CD14-positive monocyte (primary cell): ENCODE data around the gene PCTP. TPM values are rescaled to one million over a fixed set of nuclear protein-coding genes. Genes with fewer than 3 reads are reported as not detected.

ENCODE experiments used
- DNase-seq, 3 donors: peaks; one replicate each; pipeline ENCODE4 v3.0.0-alpha.2; 2011 to 2022
- H2AFZ ChIP-seq: 2 replicates; pipeline ENCODE4 v1.6.0; 2012; ENCODE audit warnings: mild to moderate bottlenecking, low read depth, low read length, inconsistent platforms; ENCODE audit not compliant: insufficient read depth, poor library complexity, severe bottlenecking
- H3K27ac ChIP-seq, 2 donors: 1 replicate in 1 of 2; 2 replicates in 1 of 2; pipeline ENCODE4 v1.5.1; 2012 to 2013; ENCODE audit warnings: low read length in 2 of 2, control low read depth in 1 of 2, inconsistent platforms in 1 of 2, low read depth in 1 of 2, mild to moderate bottlenecking in 1 of 2
- H3K27me3 ChIP-seq, 2 donors: one replicate each; pipeline versions ENCODE4 v1.6.0 to v1.6.1; 2011 to 2013; ENCODE audit warnings: low read length in 2 of 2; ENCODE audit not compliant: control insufficient read depth in 2 of 2, insufficient read depth in 2 of 2
- H3K36me3 ChIP-seq, 2 donors: replicated peaks in 1 of 2; 1 replicate in 1 of 2; 2 replicates in 1 of 2; pipeline versions ENCODE4 v1.5.1 to v1.6.1; 2012 to 2013; ENCODE audit warnings: low read length in 2 of 2, control low read depth in 1 of 2, inconsistent platforms in 1 of 2, mild to moderate bottlenecking in 1 of 2; ENCODE audit not compliant: insufficient read depth in 2 of 2, control insufficient read depth in 1 of 2
- H3K4me1 ChIP-seq, 2 donors: 1 replicate in 1 of 2; 2 replicates in 1 of 2; pipeline versions ENCODE4 v1.5.1 to v1.6.1; 2012 to 2013; ENCODE audit warnings: low read length in 2 of 2, control low read depth in 1 of 2, inconsistent platforms in 1 of 2, mild to moderate bottlenecking in 1 of 2, moderate library complexity in 1 of 2; ENCODE audit not compliant: insufficient read depth in 2 of 2, control insufficient read depth in 1 of 2
- H3K4me2 ChIP-seq: replicated peaks from 2 replicates; pipeline ENCODE3; 2012; ENCODE audit warnings: low read length, moderate library complexity, mild to moderate bottlenecking; ENCODE audit not compliant: poor library complexity, severe bottlenecking; ENCODE audit errors: extremely low read depth
- H3K4me3 ChIP-seq, 3 experiments: fragments of 200-600 bp in 1 of 3; sonication (generic) in 1 of 3; replicated peaks in 1 of 3; 1 replicate in 2 of 3; 2 replicates in 1 of 3; pipeline ENCODE4 v1.5.1; 2011 to 2013; ENCODE audit warnings: low read length in 3 of 3, mild to moderate bottlenecking in 3 of 3, control low read depth in 2 of 3, low read depth in 2 of 3, inconsistent platforms in 1 of 3, moderate library complexity in 1 of 3
- H3K79me2 ChIP-seq: 2 replicates; pipeline ENCODE4 v1.6.0; 2012; ENCODE audit warnings: mild to moderate bottlenecking, control low read depth, inconsistent platforms, low read length, moderate library complexity; ENCODE audit not compliant: insufficient read depth
- H3K9ac ChIP-seq: 2 replicates; pipeline ENCODE4 v1.6.0; 2017; ENCODE audit warnings: low read length, mild to moderate bottlenecking; ENCODE audit not compliant: insufficient read depth, poor library complexity, severe bottlenecking
- H3K9me3 ChIP-seq, 2 donors: replicated peaks in 1 of 2; 1 replicate in 1 of 2; 2 replicates in 1 of 2; pipeline versions ENCODE4 v1.5.1 to v1.6.1; 2012 to 2013; ENCODE audit warnings: low read length in 2 of 2, control low read depth in 1 of 2; ENCODE audit not compliant: control insufficient read depth in 1 of 2, insufficient read depth in 1 of 2
- H4K20me1 ChIP-seq: 2 replicates; pipeline ENCODE4 v1.6.0; 2012; ENCODE audit warnings: mild to moderate bottlenecking, low read length, control low read depth, moderate library complexity; ENCODE audit not compliant: insufficient read depth
- H3K27ac Mint-ChIP-seq, 7 donors: one replicate each; pipeline ENCODE4 v1.8.0; 2020; ENCODE audit warnings: mild to moderate bottlenecking in 7 of 7, mixed read lengths in 7 of 7, moderate library complexity in 6 of 7, inconsistent platforms in 2 of 7
- H3K27me3 Mint-ChIP-seq, 3 donors: one replicate each; pipeline ENCODE4 v1.8.0; 2021 to 2022; ENCODE audit warnings: low read depth in 3 of 3, mild to moderate bottlenecking in 3 of 3, mixed read lengths in 3 of 3, moderate library complexity in 3 of 3, inconsistent platforms in 1 of 3
- H3K36me3 Mint-ChIP-seq, 2 donors: one replicate each; pipeline ENCODE4 v1.8.0; 2020; ENCODE audit warnings: mixed read lengths in 2 of 2, inconsistent platforms in 1 of 2, mild to moderate bottlenecking in 1 of 2
- H3K4me1 Mint-ChIP-seq: one replicate; pipeline ENCODE4 v1.8.0; 2020; ENCODE audit warnings: mild to moderate bottlenecking, mixed read lengths
- H3K4me3 Mint-ChIP-seq, 2 donors: one replicate each; pipeline ENCODE4 v1.8.0; 2020; ENCODE audit warnings: mild to moderate bottlenecking in 2 of 2, mixed read lengths in 2 of 2, moderate library complexity in 1 of 2
- H3K9me3 Mint-ChIP-seq, 7 donors: one replicate each; pipeline ENCODE4 v1.8.0; 2020 to 2022; ENCODE audit warnings: mixed read lengths in 7 of 7, mild to moderate bottlenecking in 6 of 7, moderate library complexity in 6 of 7, inconsistent platforms in 2 of 7
- WGBS: methylation state at CpG from one replicate; pipeline ENCODE4 v1.1.5; 2013; ENCODE audit warnings: missing lambda C conversion rate; ENCODE audit not compliant: insufficient coverage; 5-methylcytosine and 5-hydroxymethylcytosine counted together
- intact Hi-C, 2 donors: fragments of 100-400 bp; cut with micrococcal nuclease; formaldehyde crosslinking; loops; one replicate each; pipeline versions ENCODE4 v1.15.0 to v1.15.1; 2023
- polyA plus RNA-seq, 3 donors: library from polyadenylated mRNA; depleted of rRNA in 1 of 3; unstranded in 2 of 3; stranded (reverse) in 1 of 3; fragments of 300-500 nt in 2 of 3; fragments of >200 nt in 1 of 3; fragmentation: Illumina TruSeq in 2 of 3; gene quantifications; 1 replicate in 2 of 3; 2 replicates in 1 of 3; pipeline ENCODE4 v1.2.3, GENCODE V29; 2012 to 2021
- TF ChIP-seq, protein P1 (sequence below): fragments of 200-600 bp; IDR thresholded peaks from one replicate; pipeline ENCODE4 v1.8.0; 2022; ENCODE audit warnings: antibody characterized with exemption, mild to moderate bottlenecking

Gene PCTP
- polyA plus RNA-seq, 3 donors, result 16.5 to 54.2 (median 35.4) TPM

DNA sequence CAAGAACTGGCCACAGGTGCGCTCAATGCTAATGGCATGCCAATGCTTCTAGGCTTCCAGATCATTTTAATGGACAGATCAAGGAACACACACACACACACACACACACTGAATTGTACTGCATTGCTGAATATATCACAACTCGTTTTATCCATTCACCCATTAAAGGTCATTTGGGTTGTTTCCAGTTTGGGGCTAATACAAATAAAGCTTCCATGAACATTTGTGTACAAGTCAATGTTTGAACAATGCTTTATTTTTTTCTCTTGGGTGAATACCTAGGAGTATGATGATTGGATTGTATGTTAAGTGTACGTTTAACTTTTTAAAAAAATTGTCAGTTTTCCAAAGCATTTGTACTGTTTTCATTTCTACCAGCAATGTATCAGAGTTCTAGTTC, 3.6 kb upstream of the PCTP start:
- H2AFZ ChIP-seq, result no peak overlapping the region
- peaks cover 2 to 5% (median 4%) of the 10 kb centered on the region in 3 donors for H3K27me3 Mint-ChIP-seq
- WGBS, result 100% methylated on average over 1 of the region's 3 CpGs
- H3K27ac Mint-ChIP-seq, result no peak overlapping the region
- peaks cover 20% of the 10 kb centered on the region for H3K4me1 Mint-ChIP-seq
- H3K27me3 ChIP-seq, result no peaks in the 10 kb centered on the region
- H3K9ac ChIP-seq, result no peak overlapping the region
- H4K20me1 ChIP-seq, result no peaks in the 10 kb centered on the region
- TF ChIP-seq, protein P1, sequence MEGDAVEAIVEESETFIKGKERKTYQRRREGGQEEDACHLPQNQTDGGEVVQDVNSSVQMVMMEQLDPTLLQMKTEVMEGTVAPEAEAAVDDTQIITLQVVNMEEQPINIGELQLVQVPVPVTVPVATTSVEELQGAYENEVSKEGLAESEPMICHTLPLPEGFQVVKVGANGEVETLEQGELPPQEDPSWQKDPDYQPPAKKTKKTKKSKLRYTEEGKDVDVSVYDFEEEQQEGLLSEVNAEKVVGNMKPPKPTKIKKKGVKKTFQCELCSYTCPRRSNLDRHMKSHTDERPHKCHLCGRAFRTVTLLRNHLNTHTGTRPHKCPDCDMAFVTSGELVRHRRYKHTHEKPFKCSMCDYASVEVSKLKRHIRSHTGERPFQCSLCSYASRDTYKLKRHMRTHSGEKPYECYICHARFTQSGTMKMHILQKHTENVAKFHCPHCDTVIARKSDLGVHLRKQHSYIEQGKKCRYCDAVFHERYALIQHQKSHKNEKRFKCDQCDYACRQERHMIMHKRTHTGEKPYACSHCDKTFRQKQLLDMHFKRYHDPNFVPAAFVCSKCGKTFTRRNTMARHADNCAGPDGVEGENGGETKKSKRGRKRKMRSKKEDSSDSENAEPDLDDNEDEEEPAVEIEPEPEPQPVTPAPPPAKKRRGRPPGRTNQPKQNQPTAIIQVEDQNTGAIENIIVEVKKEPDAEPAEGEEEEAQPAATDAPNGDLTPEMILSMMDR, result no peak
- H3K36me3 Mint-ChIP-seq, result no peaks in the 10 kb centered on the region
- intact Hi-C loops, result no loop called here
- H3K9me3 Mint-ChIP-seq, result no peaks in the 10 kb centered on the region
- H3K4me2 ChIP-seq, result no peak overlapping the region
- peaks cover 11 to 12% of the 10 kb centered on the region in 2 donors for H3K4me1 ChIP-seq
- H3K4me3 ChIP-seq, result no peak overlapping the region
- no peak overlapping the region for H3K4me3 Mint-ChIP-seq
- no peak for DNase-seq
- no peaks in the 10 kb centered on the region for H3K9me3 ChIP-seq
- peaks cover 8% of the 10 kb centered on the region for H3K79me2 ChIP-seq
- H3K27ac ChIP-seq, result no peak overlapping the region
- H3K36me3 ChIP-seq, result no peaks in the 10 kb centered on the region

DNA sequence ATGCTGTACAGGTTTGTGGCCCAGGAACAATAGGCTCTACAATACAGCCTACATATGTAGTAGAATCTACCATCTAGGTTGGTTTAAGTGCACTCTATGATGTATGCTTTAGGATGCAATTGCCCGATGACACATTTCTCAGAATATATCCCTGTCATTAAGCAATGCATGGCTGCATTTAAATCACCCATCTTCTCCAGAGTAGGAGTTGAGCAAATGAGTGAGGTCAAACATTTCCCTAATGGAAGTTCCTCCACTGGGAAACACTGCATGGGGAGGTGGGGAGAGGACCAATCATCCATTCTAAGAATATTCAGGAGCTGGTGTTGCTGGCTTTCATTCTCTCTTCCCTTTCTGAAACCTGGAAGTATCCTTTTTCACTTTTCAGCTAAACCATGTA, 2.0 kb upstream of the PCTP start:
- Mint-ChIP-seq H3K27ac (no peak overlapping the region), H3K9me3 (no peaks in the 10 kb centered on the region), H3K36me3 (peaks cover 5 to 8% of the 10 kb centered on the region in 2 donors), H3K27me3 (peaks cover 2 to 5% (median 4%) of the 10 kb centered on the region in 3 donors), H3K4me1 (peaks cover 20% of the 10 kb centered on the region), H3K4me3 (no peak overlapping the region)
- H3K36me3 ChIP-seq, result peaks cover 0 to 6% of the 10 kb centered on the region in 2 donors
- peaks cover 11 to 17% of the 10 kb centered on the region in 2 donors for H3K4me1 ChIP-seq
- intact Hi-C loops, result no loop called here
- WGBS, result no CpG with 5 or more reads among the region's 1 CpG
- no peaks in the 10 kb centered on the region for H4K20me1 ChIP-seq
- no peak overlapping the region for H3K4me3 ChIP-seq
- TF ChIP-seq, protein P1, result no peak
- H3K27ac ChIP-seq, result no peak overlapping the region
- no peak overlapping the region for H3K4me2 ChIP-seq
- no peak overlapping the region for H3K9ac ChIP-seq
- H3K79me2 ChIP-seq, result peaks cover 19% of the 10 kb centered on the region
- no peaks in the 10 kb centered on the region for H3K9me3 ChIP-seq
- no peak for DNase-seq
- no peak overlapping the region for H2AFZ ChIP-seq
- no peaks in the 10 kb centered on the region for H3K27me3 ChIP-seq
